NCI-H2227 (cell line): Measurements from ENCODE around the gene NOL4L.

Experiments
- DNase-seq: peaks from one replicate; lab custom pipeline; 2025; ENCODE audit not compliant: unreplicated experiment; lab: John Stamatoyannopoulos, UW

Gene NOL4L

DNA sequence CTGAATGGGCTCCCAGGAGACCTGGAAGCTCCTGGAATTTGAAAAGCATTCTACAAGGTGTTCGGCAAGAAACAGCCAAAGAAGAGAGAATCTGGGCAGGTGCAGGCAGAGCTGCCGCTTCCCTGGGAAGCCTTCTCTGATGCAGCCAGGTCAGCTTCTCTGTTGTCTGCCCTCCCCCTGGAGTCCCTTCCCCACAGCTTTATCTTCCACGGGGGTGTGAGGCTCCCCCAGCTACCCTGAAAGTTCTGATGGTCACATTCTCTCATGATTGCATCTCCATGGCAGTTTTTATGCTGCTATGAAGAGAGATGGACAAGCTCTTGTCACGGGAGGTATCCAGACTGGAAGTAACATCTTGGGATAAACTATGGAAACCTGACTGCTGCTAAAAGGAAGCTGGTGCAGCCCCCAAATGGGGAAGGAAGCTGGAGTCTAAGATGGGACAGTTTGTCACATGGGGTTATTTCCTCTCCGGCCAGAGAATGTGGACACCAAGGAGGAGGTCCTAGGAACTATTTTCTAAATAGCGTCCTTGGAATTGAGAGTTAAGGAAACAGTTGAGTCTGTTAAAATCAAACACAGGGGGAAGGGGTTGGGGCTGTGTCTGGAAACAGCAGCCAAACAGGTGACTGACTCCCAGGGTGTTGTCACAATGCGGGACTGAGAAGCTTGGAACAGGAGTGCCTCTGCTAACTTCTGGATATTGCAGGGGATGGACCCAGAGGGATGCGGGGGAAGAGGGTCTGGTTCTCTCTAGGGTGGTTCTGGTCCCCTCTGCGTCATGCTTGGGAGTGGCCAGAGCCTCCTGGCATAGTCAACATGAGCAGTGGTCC, 135.9 kb downstream of the NOL4L start:
- DNase-seq: no peak

DNA sequence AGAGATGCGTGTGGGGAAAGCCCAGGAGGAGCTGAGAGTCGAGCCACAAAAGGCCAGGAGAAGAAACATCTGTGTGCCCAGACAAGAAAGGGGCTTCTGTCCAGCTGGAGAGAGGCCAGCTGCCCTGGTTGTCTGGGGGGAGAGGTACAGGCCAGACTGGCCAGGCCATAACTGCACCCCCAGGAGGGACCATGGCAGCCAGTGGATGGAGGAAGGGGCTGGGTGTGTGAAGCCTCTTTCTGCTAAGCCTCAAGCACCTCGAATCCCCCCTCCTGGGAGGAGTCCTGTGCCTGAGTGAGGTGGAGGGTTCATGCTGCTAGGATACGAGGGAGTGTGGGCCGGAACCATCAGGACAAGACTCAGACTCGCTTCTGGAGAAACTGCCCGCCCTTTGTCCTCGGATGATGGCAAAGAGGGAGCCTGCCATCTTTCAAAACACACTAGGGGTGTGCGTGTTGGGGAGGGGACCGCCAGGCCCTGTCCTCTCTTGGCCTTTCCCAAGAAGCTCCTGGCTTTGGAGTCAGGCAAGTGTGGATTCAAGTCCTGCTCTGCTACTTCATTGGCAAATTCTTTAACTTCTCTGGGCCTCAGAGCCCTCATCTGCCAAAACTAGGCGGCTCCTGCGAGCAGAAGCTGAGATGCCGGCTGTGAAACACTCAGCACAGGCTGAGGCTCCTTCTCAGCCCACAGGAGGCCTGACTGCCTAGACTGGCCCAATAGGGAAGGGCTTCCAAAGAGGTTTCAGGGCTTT, 136.7 kb downstream of the NOL4L start:
- no peak for DNase-seq

DNA sequence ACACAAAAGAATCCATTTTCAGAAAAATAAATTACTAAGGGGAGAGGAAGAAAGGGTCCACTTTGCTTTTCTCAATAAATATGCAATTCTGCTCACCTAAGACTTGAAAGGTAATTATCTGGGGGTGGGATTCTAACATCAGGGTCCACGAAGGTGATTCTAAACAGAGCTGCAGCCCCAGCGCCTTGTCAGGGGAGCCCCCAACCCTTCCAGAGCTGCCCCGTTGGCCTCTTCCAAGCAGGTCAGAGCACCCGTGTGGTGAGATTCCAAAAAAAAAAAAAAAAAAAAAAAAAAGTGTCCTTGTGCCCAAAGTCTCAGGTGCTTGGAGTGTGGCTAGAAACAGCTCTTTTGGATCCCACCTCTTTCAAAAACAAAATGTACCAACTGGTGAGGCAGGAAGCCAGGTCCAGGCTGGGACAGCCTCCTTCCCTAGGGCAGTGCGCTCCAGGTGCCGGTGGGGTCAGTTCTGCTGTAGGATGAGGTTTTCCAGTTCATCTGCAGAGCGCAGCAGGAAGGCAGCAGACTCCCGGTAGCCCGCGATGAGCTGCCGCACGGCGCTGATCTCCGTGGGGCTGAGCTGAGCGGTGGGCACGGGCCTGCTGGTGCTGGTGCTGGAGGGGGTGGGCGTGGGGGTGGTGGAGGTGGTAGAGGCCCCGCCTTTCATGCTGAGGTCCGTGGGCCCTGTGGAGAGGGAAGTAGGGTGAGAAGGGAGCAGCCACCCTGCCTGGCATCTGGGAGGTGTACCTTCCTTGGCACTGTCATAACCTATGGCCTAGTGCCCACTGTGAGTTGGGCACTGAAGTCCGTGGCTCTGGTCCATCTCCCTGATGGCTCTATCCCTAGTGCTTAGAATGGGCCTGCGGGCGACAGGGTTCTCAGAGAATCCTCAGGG, 137.8 kb downstream of the NOL4L start:
- DNase-seq: no peak

DNA sequence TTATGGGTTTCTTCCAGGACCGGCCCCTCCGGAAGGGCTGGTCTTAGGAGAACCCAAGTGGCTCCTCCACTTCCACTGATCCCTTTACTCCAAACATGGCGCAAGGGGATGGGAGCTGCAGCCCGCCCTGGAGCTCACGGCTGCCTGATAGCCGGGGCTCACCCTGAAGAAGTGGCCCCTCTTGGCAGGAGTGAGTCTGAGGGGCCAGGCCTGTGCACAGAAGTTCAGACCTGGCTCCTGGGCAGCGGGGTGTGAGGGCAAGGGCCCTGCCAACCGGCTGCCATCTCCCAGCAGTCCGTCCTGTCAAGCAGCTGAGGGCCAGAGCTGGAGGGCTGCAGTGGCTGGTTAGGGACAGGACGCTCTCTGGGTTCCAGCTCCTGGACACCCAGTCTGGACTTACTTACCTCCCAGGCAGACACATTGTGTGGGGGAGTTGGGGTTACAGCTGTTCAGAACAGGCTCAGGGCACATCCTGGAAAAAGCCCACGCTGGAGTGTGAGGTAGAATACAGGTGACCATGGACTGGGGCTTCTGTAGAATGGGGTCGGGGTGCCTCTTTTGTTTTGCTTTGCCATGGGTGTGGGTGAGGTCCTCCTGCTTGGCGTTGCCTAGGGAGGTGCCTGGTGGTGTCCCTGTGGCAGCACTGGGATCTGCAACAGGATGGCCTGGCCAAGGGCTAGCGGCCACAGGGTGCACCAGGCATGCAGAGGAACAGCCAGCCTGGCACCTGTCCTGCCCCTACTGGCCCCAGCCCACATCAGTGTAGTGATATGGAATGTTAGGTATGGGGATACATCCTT, 138.6 kb downstream of the NOL4L start:
- DNase-seq: no peak

DNA sequence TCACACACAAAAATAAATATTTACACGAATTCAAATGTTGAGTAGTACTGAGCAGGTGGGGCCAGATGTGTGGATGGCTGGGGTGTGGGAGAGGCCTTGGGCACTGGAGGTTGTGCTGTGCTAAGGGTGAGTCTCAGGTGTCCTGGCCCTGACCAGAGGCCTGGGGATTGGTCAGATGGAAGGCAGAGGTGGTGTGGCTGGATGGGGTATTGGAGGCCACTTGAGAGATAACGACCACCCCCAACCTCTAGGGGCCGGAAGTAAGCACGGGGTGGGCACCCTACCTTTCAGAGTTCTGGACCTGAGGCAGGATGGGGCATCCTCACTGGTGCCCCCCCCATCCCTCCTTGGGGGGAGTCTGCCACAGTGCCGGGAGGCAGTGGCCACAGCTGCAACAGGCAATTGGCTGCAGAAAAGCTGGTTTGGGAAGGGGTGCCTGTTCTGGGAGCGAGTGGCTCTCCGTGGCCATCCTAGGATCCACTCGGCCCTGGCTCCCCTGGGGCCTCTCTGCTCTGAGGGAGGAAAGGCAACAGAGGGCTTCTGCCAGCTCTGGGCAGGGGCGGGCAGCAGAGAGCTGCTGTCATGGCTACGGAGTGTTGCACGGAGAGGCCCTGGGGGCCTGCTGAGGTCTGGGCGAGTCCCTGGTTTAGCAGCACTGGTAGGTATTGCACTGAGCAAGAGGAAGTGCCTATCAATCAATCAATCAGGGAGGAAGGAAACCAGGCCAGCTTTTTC, 139.4 kb downstream of the NOL4L start:
- peak; percentile 72 for DNase-seq

DNA sequence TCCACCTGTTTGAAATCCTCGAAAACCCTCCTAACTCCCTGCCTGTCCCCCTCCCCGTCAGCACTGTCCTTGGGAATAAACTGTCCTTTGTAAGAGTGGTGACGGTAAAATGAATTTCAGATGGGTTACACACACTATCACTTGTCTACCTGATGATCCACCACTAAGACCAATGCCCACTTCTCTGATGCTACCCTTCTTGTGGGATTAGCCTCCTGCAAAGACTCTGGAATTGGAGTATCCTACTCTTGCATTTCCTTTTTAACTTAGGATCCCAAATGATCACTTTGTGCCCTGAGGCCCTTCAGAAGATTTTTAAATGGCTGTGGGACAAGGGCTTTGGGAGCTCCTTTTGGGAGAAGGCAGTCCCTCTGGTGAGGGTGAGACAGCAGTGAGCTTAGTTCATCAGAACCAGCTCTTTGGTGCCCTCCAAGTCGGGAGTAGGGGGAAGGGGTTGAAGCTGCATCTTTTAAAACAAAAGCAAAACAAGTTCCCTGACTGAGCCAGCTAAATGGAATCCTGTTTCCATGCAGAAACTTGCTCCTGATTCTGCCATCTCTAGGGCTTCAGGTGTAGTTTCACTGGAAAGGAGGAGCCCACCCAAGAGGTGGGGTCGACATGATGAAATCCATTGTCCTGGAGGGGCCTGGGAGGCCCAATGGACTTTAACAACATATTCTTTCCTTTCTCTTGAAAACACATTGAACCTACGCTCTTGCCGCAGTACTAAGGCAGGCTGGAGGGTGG, 140.5 kb downstream of the NOL4L start:
- DNase-seq: no peak

DNA sequence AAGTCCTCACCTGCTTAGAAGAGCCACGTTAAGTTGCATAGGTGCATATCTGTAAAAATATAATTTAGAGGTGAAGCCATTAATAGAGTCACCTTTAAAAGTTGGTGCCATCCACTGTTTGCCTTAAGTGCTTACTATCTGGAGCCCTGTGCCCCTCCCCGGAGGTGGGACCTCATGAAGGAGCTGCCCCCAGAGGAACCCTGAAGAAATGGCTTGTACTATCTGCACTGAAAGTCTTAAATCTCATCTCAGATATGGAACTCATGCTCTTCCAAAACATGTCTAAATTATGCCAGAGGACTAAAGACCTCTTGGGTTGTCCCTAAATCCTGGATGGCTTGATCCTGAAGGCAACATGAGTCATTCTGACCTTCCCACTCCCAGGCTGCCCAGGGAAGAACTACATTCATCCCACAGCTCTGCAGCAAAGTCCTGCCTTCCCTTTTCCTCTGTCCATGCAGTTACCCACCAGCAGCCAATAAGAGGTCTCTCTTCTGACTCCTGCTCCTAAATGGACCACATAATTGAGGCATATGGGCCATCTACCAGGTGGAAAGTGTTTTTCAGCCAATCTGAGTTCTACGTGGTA, 141.7 kb downstream of the NOL4L start:
- DNase-seq: no peak

DNA sequence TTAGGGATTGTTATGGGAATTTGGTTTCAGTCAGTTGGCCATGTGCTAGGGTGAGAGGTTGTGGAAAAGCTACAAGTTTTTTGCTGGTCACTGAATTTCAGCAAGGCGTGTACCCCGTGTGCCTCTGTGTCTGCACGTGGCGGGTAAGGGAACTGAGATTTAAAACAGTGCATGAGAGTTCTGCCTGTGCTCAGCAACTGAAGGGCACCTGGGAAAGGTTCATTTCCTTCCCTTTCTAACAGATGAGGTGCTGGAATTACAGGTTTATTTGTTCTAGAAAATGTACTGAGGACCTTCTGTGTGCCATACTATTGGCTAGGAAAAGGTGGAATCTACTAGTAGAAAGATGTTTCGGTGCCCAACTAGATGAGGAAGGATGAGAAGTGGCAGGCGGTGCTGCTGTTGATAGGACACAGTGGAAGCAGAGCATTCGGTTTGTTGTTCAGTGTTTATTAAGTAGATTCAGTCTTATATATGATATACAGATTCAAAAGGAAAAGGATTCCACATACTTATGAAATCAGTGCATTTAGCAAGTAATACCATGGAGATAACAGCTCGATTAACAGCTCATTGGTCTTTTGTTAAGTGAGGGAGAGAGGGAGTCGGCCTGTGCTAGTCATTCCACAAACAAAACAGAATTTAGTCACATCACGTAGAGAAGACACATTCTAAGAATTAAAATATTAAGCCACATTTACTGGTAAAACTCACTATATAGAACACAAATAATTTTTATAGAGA, 142.3 kb downstream of the NOL4L start:
- DNase-seq: no peak

DNA sequence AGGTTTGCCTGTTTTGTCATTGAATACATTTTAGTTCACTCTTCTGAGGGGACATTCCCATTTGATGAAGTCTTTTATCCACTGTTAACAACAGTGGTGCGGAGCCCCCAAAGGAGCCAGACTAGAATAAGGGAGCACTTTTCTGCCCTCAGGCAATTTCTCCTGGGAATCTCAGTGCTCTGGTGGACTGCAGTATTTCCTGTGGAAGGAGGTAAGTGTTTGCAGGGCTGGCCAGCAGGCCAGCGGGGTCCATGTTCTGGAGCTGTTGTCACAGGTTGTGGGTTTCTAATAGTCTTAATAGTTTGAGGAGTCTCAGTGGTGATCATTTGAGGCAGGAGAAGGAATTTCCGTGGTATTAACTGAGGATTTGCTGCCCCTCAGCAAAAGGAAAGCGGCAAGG, 143.5 kb downstream of the NOL4L start:
- DNase-seq: no peak

DNA sequence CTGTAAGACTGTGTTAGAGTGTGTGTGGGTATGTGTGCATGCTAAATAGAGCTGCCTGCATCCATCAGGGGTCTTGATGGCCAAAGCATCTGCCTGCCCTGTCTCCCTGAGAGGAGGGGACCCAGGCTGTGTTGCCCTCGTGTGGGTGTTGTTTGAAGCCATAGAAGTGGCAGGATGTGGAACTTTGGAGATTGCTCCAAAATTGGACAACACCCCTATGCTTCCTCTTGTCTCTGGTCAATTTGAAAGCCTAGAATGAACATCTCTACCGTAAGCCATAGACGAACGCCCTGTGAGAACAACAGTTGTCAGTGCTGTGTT, 144.4 kb downstream of the NOL4L start:
- no peak for DNase-seq

DNA sequence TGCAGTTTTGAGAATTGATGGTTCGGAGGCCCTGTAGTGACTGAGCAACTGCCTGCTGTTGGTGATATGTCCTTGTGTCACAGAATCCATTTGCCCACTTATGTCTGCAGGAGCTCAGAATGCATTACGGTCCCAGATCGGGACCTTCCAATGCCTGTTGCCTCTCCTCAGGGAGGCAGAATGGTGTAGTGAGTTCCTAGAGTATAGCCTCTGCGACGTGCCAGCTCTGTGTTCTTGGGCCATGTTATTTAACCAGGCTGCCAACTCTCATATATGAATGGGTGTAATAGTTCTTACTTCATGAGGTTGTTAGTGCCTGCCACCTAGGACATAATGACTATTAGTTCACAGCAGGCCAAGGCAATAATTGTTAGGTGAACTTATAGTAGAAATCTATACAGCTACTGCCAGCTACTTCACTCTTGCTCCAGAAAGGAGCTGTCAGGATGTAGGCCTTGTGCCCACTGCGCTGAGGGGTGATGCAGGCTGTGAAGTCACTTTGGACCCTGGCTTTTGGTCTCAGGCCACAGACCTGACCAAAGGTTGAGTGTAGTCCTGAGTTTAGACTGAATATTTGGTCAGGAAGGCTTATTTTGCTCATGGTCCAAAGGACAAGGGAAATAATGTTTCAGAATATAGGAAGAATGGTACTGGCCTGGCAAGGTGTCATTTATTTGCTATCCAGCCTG, 144.9 kb downstream of the NOL4L start:
- no peak for DNase-seq

DNA sequence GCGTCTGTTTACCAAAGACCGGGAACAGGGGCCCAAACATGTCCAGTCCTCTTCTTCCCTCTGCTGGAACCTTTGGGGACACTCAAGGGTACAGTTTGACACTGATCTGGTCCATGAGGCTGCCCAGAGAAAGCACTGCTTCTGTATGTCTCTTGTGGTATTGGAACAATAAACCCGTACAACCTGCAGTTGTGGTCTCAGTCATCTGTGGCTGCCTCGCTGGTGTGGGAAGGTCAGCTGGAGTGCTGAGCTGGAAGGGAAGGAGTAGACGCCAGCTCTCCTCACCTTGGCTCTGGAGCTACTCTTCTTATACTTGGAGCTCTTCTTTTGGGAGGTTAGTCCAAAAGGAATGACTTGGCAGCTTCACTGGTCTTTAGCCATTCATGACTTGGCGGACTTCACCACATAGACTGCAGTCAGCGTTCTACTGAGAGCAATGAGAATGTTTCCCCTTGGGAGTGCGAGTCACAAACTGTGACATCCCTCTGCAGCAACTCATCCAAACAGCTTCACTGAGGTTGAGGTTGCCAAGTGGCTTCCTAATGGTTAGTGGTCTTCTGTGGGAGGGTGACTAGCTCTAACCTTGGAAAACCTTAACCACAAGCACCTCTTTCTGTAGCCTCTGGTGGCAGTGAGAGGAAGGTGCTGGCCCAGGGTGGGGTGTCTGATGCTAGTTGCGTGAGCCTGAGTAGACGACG, 145.9 kb downstream of the NOL4L start:
- no peak for DNase-seq

DNA sequence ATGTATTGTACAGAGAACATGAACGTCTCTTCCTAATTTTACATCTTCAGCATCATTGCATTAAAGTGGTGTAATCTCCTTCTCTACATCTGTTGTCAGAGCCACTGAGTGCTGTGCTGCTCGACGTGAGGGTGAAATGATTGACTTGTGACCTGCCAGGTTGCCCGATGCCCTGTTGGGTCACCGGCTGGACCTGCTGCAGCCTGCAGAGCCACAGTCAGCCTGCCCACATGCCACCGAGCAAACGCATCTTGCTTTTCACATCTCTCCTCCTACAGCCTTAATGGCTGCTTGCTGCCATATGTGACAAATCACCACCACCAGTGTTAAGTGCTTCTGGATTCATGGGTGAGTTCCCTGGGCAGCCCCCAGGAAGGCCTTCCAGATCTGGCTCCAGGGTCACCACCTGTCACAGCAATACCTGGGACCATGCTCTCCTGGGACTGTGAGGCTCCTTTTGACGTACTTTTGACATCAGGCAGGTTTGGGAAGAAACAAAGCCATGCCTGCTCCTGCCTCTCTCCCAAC, 146.7 kb downstream of the NOL4L start:
- DNase-seq: no peak

DNA sequence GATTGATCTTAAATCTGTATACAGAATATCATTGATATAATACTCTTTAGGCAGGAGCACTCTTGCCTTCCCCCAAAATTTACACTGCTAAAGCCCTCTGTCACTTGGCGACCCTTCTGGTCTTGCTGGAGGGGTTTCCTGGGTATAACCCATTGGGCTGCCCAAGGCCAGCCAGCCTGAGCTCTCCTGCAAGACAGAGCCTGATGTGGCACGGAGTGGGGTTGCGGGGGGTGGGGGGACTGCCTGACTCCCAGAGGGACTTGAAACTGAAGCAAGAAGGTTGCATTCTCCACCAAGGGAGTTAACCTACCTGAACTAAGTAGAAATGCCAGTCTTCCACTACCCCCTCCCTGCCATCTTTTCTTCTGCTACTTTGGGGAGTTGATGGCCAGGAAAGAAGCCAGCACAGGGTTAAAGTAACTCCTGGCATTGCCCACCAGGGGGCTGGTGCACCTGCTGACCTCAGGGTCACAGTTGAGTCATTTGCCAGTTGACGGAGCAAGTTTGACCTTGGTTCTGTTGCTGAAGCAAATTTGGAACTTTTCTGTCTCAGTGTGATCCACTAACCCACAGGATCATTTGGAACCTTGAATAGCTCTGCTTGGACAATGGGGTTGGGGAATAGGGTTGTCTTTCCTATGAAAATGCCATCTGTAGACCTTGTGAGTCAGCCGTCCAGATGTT, 147.6 kb downstream of the NOL4L start:
- DNase-seq: no peak

DNA sequence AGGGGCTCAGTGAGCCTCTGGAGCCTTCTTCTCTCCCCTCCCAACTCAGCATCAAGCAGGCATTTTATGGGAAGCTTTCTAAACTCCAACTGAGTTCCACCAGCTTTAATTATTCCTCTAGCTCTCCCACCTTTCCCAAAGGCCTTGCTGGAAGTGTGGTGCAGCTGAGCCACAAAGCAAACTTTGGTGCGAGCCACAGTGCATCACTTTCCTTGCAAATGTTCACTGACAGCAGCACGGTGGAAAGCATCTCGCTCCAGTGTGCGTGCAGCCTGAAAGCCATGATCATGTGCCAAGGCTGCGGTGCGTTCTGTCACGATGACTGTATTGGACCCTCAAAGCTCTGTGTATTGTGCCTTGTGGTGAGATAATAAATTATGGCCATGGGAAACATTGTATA, 148.2 kb downstream of the NOL4L start:
- DNase-seq: no peak

DNA sequence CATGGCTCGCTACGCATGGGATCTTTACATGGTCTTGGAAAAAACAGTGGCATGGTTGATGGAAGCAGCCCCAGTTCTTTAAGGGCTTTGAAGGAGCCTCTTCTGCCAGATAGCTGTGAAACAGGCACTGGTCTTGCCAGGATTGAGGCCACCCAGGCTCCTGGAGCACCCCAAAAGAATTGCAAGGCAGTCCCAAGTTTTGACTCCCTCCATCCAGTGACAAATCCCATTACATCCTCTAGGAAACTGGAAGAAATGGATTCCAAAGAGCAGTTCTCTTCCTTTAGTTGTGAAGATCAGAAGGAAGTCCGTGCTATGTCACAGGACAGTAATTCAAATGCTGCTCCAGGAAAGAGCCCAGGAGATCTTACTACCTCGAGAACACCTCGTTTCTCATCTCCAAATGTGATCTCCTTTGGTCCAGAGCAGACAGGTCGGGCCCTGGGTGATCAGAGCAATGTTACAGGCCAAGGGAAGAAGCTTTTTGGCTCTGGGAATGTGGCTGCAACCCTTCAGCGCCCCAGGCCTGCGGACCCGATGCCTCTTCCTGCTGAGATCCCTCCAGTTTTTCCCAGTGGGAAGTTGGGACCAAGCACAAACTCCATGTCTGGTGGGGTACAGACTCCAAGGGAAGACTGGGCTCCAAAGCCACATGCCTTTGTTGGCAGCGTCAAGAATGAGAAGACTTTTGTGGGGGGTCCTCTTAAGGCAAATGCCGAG, 148.8 kb downstream of the NOL4L start:
- no peak for DNase-seq
